Endothelial cell of hepatic sinusoid (primary cell): Measurements from ENCODE around the gene GRIN3B.
"Not testable (repeated sequence)": the region's sequence is repeated elsewhere in the genome, so short reads cannot be mapped to it uniquely, and the experiment has no call there.

Experiments used
- in situ Hi-C: cut with HindIII; loops from 2 replicates; pipeline ENCODE4 v1.10.0; 2017; ENCODE audit warnings: low sequenced_read_pairs

Gene GRIN3B

GRCh38 chr19:1000095-1000494, at the start of gene GRIN3B:
TSS of gene GRIN3B (plus strand) at chr19:1000419. CDS start at chr19:1000438, 19 bp downstream.
- in situ Hi-C loops = no loop called here

GRCh38 chr19:952049-952679, 48.1 kb upstream of the GRIN3B start:
- in situ Hi-C loops = no loop called here

- in situ Hi-C loops = no loop called here
Observed at GRCh38 chr19:952680-953444, 47.4 kb upstream of the GRIN3B start.

- in situ Hi-C loops = no loop called here
Observed at GRCh38 chr19:953445-954271, 46.6 kb upstream of the GRIN3B start.

- in situ Hi-C loops = no loop called here
Observed at GRCh38 chr19:954272-954671, 45.9 kb upstream of the GRIN3B start.

GRCh38 chr19:954672-955494, 45.3 kb upstream of the GRIN3B start:
- in situ Hi-C loops = no loop called here

- in situ Hi-C loops = no loop called here
Observed at GRCh38 chr19:955803-956765, 44.1 kb upstream of the GRIN3B start.

- in situ Hi-C loops = no loop called here
Observed at GRCh38 chr19:956766-957440, 43.3 kb upstream of the GRIN3B start.

- in situ Hi-C loops = not testable (repeated sequence)
Observed at GRCh38 chr19:957578-957977, 42.6 kb upstream of the GRIN3B start.

GRCh38 chr19:958967-959855, 41.0 kb upstream of the GRIN3B start:
- in situ Hi-C loops = no loop called here

- in situ Hi-C loops = no loop called here
Observed at GRCh38 chr19:960020-960419, 40.2 kb upstream of the GRIN3B start.

GRCh38 chr19:960601-960938, 39.6 kb upstream of the GRIN3B start:
- in situ Hi-C loops = no loop called here

- in situ Hi-C loops = no loop called here
Observed at GRCh38 chr19:961866-962620, 38.2 kb upstream of the GRIN3B start.

GRCh38 chr19:962683-963400, 37.4 kb upstream of the GRIN3B start:
- in situ Hi-C loops = no loop called here

- in situ Hi-C loops = no loop called here
Observed at GRCh38 chr19:963486-963951, 36.7 kb upstream of the GRIN3B start.

- in situ Hi-C loops = no loop called here
Observed at GRCh38 chr19:964116-964520, 36.1 kb upstream of the GRIN3B start.
